ENCODE measurements around the gene PERM1.
"Not testable (repeated sequence)": the region's sequence is repeated elsewhere in the genome, so short reads cannot be mapped to it uniquely, and the experiment has no call there.

Gene PERM1

DNA sequence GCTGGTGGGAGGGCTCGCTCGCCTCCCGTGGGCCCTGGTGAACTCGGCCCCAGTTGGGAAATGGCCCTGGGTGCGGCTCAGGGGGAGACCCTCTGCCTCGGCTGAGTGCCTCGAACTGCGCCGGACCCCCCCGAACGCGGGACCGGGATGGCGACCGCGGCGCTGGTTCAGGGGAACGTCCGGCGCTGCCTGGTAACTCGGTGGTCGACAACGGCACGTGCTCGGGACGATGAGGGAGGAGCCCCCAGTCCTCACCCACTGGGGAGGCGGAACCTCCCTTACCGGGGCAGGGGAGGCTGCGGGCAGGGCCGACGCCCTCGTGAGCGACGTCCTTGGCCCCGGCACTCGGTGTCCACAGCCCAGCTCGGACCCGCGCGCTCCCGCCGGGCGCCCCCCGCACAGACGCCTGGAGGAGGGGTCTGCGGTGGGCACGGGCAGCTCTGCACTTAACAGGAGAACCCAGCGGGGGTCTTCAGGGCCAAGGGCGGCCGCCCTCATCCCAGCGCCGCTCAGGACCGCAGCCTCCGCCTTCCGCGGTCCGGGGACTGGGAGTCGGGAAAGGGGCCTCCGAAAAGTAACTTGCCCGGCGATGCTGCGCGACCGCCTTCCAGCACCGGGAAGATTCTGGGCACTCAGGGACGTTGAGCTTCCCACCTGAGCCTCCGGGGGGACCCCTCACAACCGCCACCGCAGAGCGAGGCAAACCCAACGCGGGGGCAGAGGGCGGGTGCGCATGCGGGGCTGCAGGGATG is 16.3 kb upstream of the PERM1 start:
- ChIA-PET CTCF (interaction anchor here (0.6 to 2.1 kb wide), 8 partner anchors 14 to 61 kb away, joined by 3 to 7 read pairs (median 5); partner anchors contain the start of genes ISG15 and PERM1), POLR2A (no interaction called here)
- DNase-seq (ENCODE audit: extremely low spot score), result no peak
- TF ChIP-seq, protein P1, sequence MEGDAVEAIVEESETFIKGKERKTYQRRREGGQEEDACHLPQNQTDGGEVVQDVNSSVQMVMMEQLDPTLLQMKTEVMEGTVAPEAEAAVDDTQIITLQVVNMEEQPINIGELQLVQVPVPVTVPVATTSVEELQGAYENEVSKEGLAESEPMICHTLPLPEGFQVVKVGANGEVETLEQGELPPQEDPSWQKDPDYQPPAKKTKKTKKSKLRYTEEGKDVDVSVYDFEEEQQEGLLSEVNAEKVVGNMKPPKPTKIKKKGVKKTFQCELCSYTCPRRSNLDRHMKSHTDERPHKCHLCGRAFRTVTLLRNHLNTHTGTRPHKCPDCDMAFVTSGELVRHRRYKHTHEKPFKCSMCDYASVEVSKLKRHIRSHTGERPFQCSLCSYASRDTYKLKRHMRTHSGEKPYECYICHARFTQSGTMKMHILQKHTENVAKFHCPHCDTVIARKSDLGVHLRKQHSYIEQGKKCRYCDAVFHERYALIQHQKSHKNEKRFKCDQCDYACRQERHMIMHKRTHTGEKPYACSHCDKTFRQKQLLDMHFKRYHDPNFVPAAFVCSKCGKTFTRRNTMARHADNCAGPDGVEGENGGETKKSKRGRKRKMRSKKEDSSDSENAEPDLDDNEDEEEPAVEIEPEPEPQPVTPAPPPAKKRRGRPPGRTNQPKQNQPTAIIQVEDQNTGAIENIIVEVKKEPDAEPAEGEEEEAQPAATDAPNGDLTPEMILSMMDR (IDR thresholded peaks at IDR 0.05; ENCODE audit: control extremely low read depth, extremely low read depth, low read depth, missing control alignments), result no peak

DNA sequence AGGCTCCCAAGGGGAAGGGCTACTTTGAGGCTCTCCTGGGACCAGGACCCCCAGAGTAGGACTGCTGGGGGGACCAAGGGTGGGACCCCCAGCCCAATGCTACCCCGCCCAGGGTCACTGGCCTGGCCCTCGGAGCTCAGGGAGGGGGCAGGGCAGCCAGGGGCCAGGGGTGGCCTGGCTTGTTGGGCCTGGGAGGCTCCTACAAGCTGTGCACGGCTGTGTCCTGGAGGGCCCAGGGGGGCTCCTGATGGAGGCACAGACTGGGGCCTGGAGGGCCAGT is 15.8 kb upstream of the PERM1 start:
- ChIA-PET POLR2A (no interaction called here), CTCF (interaction anchor here (0.6 to 2.1 kb wide), 8 partner anchors 13 to 62 kb away, joined by 3 to 7 read pairs (median 5); partner anchors contain the start of genes ISG15 and PERM1)
- TF ChIP-seq, protein P1 (IDR thresholded peaks at IDR 0.05; ENCODE audit: control extremely low read depth, extremely low read depth, low read depth, missing control alignments), result no peak
- DNase-seq (ENCODE audit: extremely low spot score), result no peak

DNA sequence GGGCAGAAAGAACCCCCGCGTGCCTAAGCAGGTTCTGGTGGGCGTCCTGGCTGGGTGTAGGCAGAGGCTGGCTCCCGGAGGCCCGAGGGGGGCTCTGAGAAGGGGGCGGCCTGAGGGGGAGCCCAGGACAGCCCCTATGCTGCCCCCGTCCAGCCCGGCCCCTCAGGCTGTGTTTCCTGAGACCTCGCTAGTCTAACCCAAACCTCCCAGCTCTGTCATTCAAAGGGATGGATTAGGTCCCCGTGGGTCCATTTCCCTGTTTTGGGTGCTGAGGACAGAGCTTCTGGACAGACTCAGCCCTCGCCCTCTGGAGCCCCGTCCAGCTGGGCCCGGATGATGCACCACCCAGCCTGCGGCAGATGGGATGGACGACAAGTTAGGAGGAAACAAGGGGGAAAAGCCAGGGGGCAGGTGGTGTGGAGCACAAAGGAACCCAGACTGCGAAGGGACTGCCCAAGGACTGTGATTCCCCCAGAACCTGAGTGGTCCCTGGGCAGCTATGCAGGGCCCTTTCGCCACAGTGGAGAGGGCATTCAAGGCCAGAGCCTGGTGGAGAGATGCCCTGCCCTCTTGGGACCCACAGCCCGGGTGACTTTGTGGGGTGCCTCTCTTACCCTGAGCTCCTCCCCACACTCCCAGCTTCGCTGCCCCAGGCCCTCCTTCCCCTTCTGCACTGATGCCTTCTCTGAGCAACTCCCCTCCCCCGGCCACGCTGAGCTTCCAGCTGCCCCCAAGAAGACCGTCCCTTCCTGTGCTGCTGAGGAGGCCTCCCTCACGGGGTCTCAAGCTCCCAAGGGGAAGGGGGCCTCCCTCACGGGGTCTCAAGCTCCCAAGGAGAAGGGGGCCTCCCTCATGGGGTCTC is 15.2 kb upstream of the PERM1 start:
- ChIA-PET POLR2A (no interaction called here), CTCF (interaction anchor here (0.6 to 2.1 kb wide), 9 partner anchors 13 to 128 kb away, joined by 3 to 7 read pairs (median 5); partner anchors contain the start of genes ISG15 and PERM1)
- no peak for DNase-seq (ENCODE audit: extremely low spot score)
- TF ChIP-seq, protein P1 (IDR thresholded peaks at IDR 0.05; ENCODE audit: control extremely low read depth, extremely low read depth, low read depth, missing control alignments), result no peak

DNA sequence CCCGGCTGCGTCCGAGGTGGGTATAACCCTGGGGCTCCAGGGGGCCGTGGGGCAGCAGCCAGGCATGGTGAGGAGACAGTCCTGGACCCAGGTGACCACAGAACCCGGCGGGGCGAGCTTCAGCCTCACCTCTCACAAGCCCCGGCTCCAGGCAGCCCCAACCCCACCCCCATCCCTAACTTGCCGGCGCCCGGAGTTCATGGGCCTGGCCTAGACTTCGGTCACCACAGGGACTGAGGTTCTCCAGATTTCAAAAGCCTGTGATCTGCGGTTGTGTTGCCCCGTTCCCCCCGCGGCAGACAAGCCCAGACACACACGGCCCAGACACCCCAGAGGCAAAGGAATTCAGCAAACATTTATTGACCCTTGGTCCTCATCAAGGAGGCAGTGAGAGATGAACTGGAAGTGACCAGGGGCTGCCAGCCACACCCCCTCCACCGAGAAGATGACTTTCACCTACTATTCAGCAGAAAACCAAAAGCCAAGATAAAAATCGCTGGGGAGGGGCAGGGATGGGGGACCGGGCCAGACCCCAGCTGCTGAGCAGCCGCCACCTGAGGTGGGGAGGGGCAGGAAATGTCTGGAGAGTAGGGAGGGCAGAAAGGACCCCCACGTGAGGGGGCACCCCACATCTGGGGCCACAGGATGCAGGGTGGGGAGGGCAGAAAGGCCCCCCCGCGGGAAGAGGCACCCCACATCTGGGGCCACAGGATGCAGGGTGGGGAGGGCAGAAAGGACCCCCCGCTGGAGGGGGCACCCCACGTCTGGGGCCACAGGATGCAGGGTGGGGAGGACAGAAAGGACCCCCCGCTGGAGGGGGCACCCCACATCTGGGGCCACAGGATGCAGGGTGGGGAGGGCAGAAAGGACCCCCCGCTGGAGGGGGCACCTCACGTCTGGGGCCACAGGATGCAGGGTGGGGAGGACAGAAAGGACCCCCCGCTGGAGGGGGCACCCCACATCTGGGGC is 14.1 kb upstream of the PERM1 start:
- DNase-seq (ENCODE audit: extremely low spot score), result no peak
- ChIA-PET CTCF (interaction anchor here (1.2 to 4.7 kb wide), 5 partner anchors 12 to 292 kb away, joined by 3 to 51 read pairs (median 6); no protein-coding TSS in a partner anchor), POLR2A (no interaction called here)
- TF ChIP-seq, protein P1 (IDR thresholded peaks at IDR 0.05; ENCODE audit: control extremely low read depth, extremely low read depth, low read depth, missing control alignments), result no peak

DNA sequence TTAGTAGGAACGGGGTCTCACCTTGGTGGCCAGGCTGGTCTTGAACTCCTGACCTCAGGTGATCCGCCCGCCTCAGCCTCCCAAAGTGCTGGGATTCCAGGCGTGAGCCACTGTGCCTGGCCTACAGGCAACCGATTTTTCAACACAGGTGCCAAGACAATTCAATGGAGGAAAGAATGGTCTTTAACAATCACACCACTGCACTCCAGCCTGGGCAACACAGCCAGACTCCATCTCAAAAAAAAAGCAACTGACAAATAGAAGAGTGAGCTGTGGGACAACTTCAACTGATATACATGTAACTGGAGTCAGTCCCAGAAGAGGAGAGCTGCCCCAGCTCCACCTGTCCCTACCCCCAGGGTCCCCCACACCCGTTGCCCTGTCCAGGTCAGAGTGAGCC is 12.7 kb upstream of the PERM1 start:
- DNase-seq (ENCODE audit: extremely low spot score); POLR2A ChIA-PET: not testable (repeated sequence)
- CTCF ChIA-PET, result interaction anchor here (0.7 to 4.7 kb wide), 6 partner anchors 10 to 293 kb away, joined by 3 to 51 read pairs (median 4); no protein-coding TSS in a partner anchor

DNA sequence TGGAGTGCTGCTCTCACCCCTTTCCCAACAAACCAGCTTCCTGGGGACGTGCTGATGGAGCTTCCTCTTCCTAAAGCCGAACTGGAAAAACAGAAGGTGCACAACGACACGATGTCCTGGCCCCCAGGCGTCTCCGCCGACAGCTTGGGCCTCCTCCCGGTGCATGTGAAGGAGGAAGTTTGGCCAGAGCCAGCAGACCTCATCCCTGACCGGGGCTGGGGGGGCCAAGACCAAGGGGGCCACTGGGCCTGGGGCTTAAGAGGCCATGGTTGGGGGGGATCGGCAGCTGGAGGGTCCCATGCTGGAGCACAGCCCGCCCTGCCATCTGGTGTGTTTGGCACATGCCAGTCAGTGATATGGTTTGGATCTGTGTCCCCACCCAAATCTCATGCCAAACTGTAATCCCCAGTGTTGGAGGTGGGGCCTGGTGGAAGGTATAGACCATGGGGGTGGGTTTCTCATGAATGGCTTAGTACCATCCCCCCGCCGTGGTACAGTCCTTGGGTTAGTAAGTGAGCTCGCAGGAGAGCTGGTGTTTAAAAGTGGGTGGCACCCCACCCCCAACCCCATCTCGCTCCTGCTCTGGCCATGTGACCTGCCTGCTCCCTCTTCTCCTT is 11.6 kb upstream of the PERM1 start:
- TF ChIP-seq, protein P1 (IDR thresholded peaks at IDR 0.05; ENCODE audit: control extremely low read depth, extremely low read depth, low read depth, missing control alignments), result no peak
- ChIA-PET POLR2A (no interaction called here), CTCF (interaction anchor here (1.3 to 4.7 kb wide), 9 partner anchors 9 to 70 kb away, joined by 3 to 51 read pairs (median 4); partner anchors contain the start of gene PERM1)
- no peak for DNase-seq (ENCODE audit: extremely low spot score)
